ENCODE measurements around the gene SH3BGRL3.
"Not testable (repeated sequence)": the region's sequence is repeated elsewhere in the genome, so short reads cannot be mapped to it uniquely, and the experiment has no call there.

SH3BGRL3 gene

DNA sequence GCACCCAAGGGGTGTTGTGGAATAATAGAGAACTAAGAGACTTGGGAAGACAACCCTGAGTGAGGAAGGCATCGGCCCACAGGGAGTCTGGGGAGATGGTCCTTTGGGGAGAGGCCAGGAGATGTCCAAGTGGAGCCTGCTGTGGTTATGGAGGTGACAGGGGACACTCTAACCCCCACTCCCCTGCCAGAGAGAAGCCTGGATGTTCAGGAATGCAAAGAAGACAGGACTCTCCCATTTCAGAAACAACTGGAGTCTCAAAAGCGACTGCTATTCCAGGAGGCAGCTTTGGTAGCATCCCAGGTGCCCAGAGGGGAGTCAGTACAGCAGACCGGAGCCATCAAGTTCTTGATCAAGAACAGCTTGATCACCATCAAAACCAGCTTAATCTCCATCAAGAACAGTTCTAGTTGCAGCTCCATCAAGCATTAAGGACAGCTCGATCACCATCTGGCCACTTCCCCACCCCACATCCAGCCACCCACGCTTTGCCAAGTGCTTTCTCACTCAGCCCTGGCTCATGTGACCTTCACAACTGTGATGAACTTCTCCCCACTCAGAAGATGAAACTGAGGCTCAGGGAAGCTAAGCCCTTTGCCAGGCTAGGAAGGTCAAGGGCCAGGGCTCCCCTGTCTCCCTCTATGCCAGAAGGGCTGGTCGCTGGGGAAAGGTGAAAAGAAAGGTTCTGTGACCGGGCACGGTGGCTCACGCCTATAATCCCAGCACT, 38.6 kb downstream of the SH3BGRL3 start:
- peak; percentile 92 to 94 (median 94) for DNase-seq

GRCh38 chr1:26320896-26321295, 41.0 kb downstream of the SH3BGRL3 start:
- no peak for DNase-seq

DNA sequence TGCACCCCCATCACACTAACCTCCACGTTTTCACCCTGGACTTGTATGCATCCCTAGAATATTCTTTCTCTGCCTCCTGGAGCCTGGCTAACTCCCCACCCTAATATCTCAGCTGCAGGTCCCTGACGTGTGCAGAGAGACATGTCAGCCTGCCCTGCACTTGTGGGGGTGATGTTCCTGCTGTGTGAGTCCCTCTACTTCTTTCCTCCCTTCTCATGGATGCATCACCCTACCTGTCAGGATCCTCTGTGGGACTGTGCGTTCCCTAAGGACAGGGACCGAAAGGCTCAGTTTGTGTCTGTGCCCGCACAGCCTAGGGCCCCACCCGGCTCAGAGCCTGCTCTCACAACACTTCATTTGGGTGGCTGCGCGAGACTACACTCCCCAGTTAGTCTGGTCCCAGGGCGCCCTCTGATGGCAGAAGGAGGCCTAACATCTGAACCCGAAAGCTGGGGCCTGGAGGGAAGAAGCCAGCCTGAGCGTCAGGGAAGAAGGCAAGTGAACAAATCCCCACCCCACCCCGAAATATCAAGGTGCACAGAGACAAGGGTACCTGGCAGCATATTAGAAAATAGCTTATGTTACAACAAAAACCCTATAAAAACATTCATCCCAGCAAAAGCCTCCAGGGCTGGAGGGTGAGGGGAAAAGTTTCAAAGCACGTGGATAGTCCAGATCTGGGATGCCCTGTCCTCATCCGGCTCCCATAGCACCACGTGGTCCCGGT, 41.6 kb downstream of the SH3BGRL3 start:
- DNase-seq = peak; percentile 88 to 94 (median 93)

DNA sequence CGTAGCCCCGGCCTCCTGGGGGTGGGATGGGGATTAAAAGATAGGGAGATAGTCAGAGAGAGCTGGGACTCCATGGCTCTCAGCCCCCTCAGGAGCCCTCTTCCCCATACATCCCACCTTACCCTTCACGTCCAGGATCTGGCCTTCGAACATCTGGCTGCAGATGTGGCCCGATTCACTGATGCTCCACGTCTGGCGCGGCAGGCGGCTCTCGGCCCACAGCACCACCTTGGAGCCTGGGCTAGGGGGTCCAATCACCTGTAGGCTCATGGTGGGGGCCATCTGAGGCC, 42.1 kb downstream of the SH3BGRL3 start:
- no peak for DNase-seq

DNA sequence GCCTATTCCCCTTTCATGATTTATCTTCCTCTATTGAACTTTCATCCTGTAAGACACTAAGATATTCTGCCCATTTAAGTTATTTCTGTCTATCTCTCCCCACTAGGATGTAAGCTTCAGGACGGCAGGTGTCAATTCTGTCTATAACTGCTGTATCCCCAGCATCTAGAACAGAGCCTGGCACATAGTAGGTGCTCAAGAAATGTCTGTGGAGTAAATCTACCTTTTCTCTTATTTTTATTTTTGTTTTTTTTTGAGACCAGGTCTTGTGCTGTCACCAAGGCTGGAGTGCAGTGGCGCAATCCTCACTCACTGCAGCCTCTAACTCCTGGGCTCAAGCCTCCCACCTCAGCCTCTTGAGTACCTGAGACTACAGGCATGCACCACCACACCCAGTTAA, 43.5 kb downstream of the SH3BGRL3 start:
- no peak for DNase-seq

- no peak for DNase-seq
These were observed 44.7 kb downstream of the SH3BGRL3 start for GRCh38 chr1:26324550-26324949.

GRCh38 chr1:26327956-26328362, 48.1 kb downstream of the SH3BGRL3 start:
- DNase-seq = no peak

DNA sequence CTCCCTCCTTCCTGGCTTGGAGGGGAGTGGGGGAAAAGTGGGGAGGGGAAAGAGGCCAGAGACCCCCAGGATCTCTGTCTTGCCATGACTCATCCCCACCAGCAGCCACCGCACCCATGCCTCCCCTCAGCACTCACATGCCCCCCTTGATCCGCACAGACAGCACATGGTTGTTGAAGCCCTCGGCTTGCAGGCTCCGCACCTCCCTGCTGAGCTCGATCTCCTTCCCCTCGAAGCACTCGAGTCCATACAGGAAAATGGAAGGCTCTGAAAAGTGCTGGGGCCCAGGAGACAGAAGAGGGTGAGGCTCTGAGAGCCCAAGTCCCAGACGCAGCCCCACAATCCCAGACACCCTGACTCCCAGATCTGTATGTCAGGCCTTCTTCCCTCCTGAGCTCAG, 48.7 kb downstream of the SH3BGRL3 start:
- DNase-seq = no peak

GRCh38 chr1:26329380-26329779, 49.5 kb downstream of the SH3BGRL3 start:
- not testable (repeated sequence) for DNase-seq

GRCh38 chr1:26330276-26330675, 50.4 kb downstream of the SH3BGRL3 start:
- DNase-seq = no peak

Data from suppressor macrophage treated with lipopolysaccharide for 1 hour (primary cell).